Fibroblast of skin of left biceps (primary cell): ENCODE data around the gene ZNF609.

Experiments used
- DNase-seq, 2 experiments: peaks; one replicate each; pipeline ENCODE4 v3.0.0-alpha.2; 2013; ENCODE audit warnings: low read depth in 2 of 2

The ZNF609 gene

GRCh38 chr15:64535460-64536243, 75.3 kb downstream of the ZNF609 start:
- no peak for DNase-seq

GRCh38 chr15:64536244-64536836, 76.0 kb downstream of the ZNF609 start:
- DNase-seq: peak; percentile 38 to 42

GRCh38 chr15:64542091-64542490, 81.7 kb downstream of the ZNF609 start:
- no peak for DNase-seq

- DNase-seq: no peak
Observed at GRCh38 chr15:64544450-64544849, 84.1 kb downstream of the ZNF609 start.

- DNase-seq: no peak
Observed at GRCh38 chr15:64547275-64547674, 86.9 kb downstream of the ZNF609 start.

- DNase-seq: no peak
Observed at GRCh38 chr15:64548235-64548634, 87.9 kb downstream of the ZNF609 start.

GRCh38 chr15:64549860-64550259, 89.5 kb downstream of the ZNF609 start:
- no peak for DNase-seq

- no peak for DNase-seq
Observed at GRCh38 chr15:64552281-64552948, 92.0 kb downstream of the ZNF609 start.

GRCh38 chr15:64558460-64559179, 98.2 kb downstream of the ZNF609 start:
- DNase-seq: peak in 1 of 2 experiments; percentile 3

- DNase-seq: no peak
Observed at GRCh38 chr15:64559243-64559642, 98.9 kb downstream of the ZNF609 start.

GRCh38 chr15:64560501-64560900, 100.1 kb downstream of the ZNF609 start:
- no peak for DNase-seq

- DNase-seq: no peak
Observed at GRCh38 chr15:64560998-64561397, 100.6 kb downstream of the ZNF609 start.

- DNase-seq: no peak
Observed at GRCh38 chr15:64562003-64562640, 101.7 kb downstream of the ZNF609 start.

GRCh38 chr15:64566102-64566501, 105.7 kb downstream of the ZNF609 start:
- no peak for DNase-seq

- DNase-seq: no peak
Observed at GRCh38 chr15:64566629-64567427, 106.5 kb downstream of the ZNF609 start.

- DNase-seq: no peak
Observed at GRCh38 chr15:64568765-64569164, 108.4 kb downstream of the ZNF609 start.

GRCh38 chr15:64571857-64572291, 111.5 kb downstream of the ZNF609 start:
- DNase-seq: no peak

GRCh38 chr15:64572856-64573255, 112.5 kb downstream of the ZNF609 start:
- DNase-seq: no peak

- DNase-seq: peak; percentile 24 to 28
Observed at GRCh38 chr15:64574301-64575017, 114.1 kb downstream of the ZNF609 start.
